HepG2 (cell line): ENCODE results near the gene SRP14. TPM values are rescaled to one million over a fixed set of nuclear protein-coding genes. Genes with fewer than 3 reads are reported as not detected.

Source experiments
- KDM3A ChIP-seq: IDR thresholded peaks from 2 replicates; pipeline ENCODE4 v1.6.1; 2018; ENCODE audit warnings: low read depth, missing compliant biosample characterization
- KIAA2018 ChIP-seq: sonication (generic); formaldehyde crosslinking; IDR thresholded peaks from 2 replicates; pipeline ENCODE4 v1.5.0; 2020; ENCODE audit warnings: mild to moderate bottlenecking, missing genetic modification reagents, borderline replicate concordance
- MEIS1 ChIP-seq: sonication (generic); formaldehyde crosslinking; IDR thresholded peaks from 2 replicates; pipeline ENCODE4 v1.9.0; 2021; ENCODE audit warnings: mild to moderate bottlenecking, missing genetic modification reagents, moderate library complexity, borderline replicate concordance
- PITX1 ChIP-seq: sonication (generic); formaldehyde crosslinking; IDR thresholded peaks from 2 replicates; pipeline ENCODE4 v1.5.1; 2020; ENCODE audit warnings: mild to moderate bottlenecking, missing genetic modification reagents
- SMAD9 ChIP-seq: sonication (generic); formaldehyde crosslinking; IDR thresholded peaks from 2 replicates; pipeline ENCODE4 v1.5.1; 2020; ENCODE audit warnings: mild to moderate bottlenecking, missing genetic modification reagents
- ZNF407 ChIP-seq: sonication (generic); formaldehyde crosslinking; IDR thresholded peaks from one replicate; pipeline ENCODE4 v1.5.1; 2020; ENCODE audit warnings: mild to moderate bottlenecking, missing genetic modification reagents; ENCODE audit errors: not compliant biosample characterization
- ZNF543 ChIP-seq: sonication (generic); formaldehyde crosslinking; IDR thresholded peaks from 2 replicates; pipeline ENCODE4 v1.4.0; 2020; ENCODE audit warnings: mild to moderate bottlenecking, missing genetic modification reagents
- ZNF572 ChIP-seq: sonication (generic); formaldehyde crosslinking; IDR thresholded peaks from 2 replicates; pipeline ENCODE4 v1.5.1; 2020; ENCODE audit warnings: mild to moderate bottlenecking, missing genetic modification reagents
- polyA plus RNA-seq, 8 experiments: library from polyadenylated mRNA; depleted of rRNA in 3 of 8; stranded (reverse) in 7 of 8; unstranded in 1 of 8; fragments of >200 nt; fragmentation: Illumina TruSeq in 4 of 8; extraction: Trizol in 4 of 8; gene quantifications; 2 replicates each; pipeline versions ENCODE4 v1.2.1 to v1.2.3, GENCODE V29; 2011 to 2016; ENCODE audit warnings: low read depth in 4 of 8, missing spikeins in 1 of 8, mixed read lengths in 1 of 8; ENCODE audit not compliant: insufficient read depth in 1 of 8
- total RNA-seq, 5 experiments: library from RNA; depleted of rRNA; stranded (reverse); fragments of >200 nt; fragmentation: Illumina TruSeq; extraction: Trizol; gene quantifications; 2 replicates each; pipeline ENCODE4 v1.2.3, GENCODE V29; 2016; ENCODE audit warnings: low read depth in 1 of 5
- TF ChIP-seq, protein P1 (sequence below): fragments of 450-650 bp; IDR thresholded peaks from 2 replicates; pipeline ENCODE4 v1.6.1; 2016

SRP14 gene
- total and polyA plus RNA-seq, 2 of the 13 experiments (the other 11 are each of a cell fraction or from before 2014, with no cell fraction given) = 208 to 356 TPM

- TF ChIP-seq, protein P1, sequence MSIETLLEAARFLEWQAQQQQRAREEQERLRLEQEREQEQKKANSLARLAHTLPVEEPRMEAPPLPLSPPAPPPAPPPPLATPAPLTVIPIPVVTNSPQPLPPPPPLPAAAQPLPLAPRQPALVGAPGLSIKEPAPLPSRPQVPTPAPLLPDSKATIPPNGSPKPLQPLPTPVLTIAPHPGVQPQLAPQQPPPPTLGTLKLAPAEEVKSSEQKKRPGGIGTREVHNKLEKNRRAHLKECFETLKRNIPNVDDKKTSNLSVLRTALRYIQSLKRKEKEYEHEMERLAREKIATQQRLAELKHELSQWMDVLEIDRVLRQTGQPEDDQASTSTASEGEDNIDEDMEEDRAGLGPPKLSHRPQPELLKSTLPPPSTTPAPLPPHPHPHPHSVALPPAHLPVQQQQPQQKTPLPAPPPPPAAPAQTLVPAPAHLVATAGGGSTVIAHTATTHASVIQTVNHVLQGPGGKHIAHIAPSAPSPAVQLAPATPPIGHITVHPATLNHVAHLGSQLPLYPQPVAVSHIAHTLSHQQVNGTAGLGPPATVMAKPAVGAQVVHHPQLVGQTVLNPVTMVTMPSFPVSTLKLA = no peak
- TF ChIP-seq ZNF407 (CRISPR knock-in tag) = no peak
- peak; percentile 76 for TF ChIP-seq PITX1 (CRISPR knock-in tag)
- TF ChIP-seq ZNF572 = peak; percentile 87; the same call in 1 of the 2 replicates
- peak; percentile 95; the same call in 1 of the 2 replicates for TF ChIP-seq ZNF543 (CRISPR knock-in tag)
- peak; percentile 74; the same call in 1 of the 2 replicates for TF ChIP-seq KDM3A (CRISPR knock-in tag)
- no peak for TF ChIP-seq SMAD9
- TF ChIP-seq KIAA2018 = no peak
- TF ChIP-seq MEIS1 (CRISPR knock-in tag) = peak; percentile 93
Observed at GRCh38 chr15:40087991-40088928, 49.3 kb upstream of the SRP14 start (continued).
